Type B pancreatic cell (in vitro differentiated cells): ENCODE measurements around the gene RNF144B. TPM values are rescaled to one million over a fixed set of nuclear protein-coding genes. Genes with fewer than 3 reads are reported as not detected.

ENCODE experiments used
- DNase-seq: peaks from one replicate; pipeline ENCODE4 v3.0.0; 2021; ENCODE audit warnings: mixed read lengths; ENCODE audit not compliant: unreplicated experiment; ENCODE audit errors: extremely low spot score
- H3K27ac Mint-ChIP-seq: 2 replicates; pipeline ENCODE4 v1.8.0; 2021; ENCODE audit warnings: mild to moderate bottlenecking, mixed read lengths
- H3K27me3 Mint-ChIP-seq: 2 replicates; pipeline ENCODE4 v1.8.0; 2021; ENCODE audit warnings: mixed read lengths
- H3K36me3 Mint-ChIP-seq: 2 replicates; pipeline ENCODE4 v1.8.0; 2021; ENCODE audit warnings: mixed read lengths
- H3K4me1 Mint-ChIP-seq: one replicate; pipeline ENCODE4 v1.8.0; 2021; ENCODE audit warnings: mixed read lengths; ENCODE audit not compliant: unreplicated experiment
- H3K4me3 Mint-ChIP-seq: 2 replicates; pipeline ENCODE4 v1.8.0; 2021; ENCODE audit warnings: mild to moderate bottlenecking, mixed read lengths
- H3K9me3 Mint-ChIP-seq: 2 replicates; pipeline ENCODE4 v1.8.0; 2021; ENCODE audit warnings: mixed read lengths
- CTCF ChIP-seq: fragments of 200-600 bp; sonication (generic); conservative IDR thresholded peaks from 2 replicates; pipeline ENCODE4 v1.5.0; 2021; ENCODE audit warnings: antibody characterized with exemption, mild to moderate bottlenecking
- total RNA-seq: library from RNA; stranded (reverse); gene quantifications from 2 replicates; pipeline ENCODE4 v1.2.1, GENCODE V29; 2021; ENCODE audit warnings: low replicate concordance

Gene RNF144B
- total RNA-seq, 1 donor from 2014 or later: 10.8 TPM

- peaks cover 6% of the 10 kb centered on the region for H3K9me3 Mint-ChIP-seq
- H3K4me1 Mint-ChIP-seq: no peaks in the 10 kb centered on the region
- no peak for TF ChIP-seq CTCF
- H3K4me3 Mint-ChIP-seq: no peak overlapping the region
- no peak overlapping the region for H3K27ac Mint-ChIP-seq
- no peak for DNase-seq
- peaks cover 9% of the 10 kb centered on the region for H3K36me3 Mint-ChIP-seq
- no peaks in the 10 kb centered on the region for H3K27me3 Mint-ChIP-seq
Observed at GRCh38 chr6:18463429-18463828, 76.3 kb downstream of the RNF144B start.

GRCh38 chr6:18464176-18464575, 77.0 kb downstream of the RNF144B start:
- TF ChIP-seq CTCF: no peak
- H3K4me3 Mint-ChIP-seq: no peak overlapping the region
- H3K27me3 Mint-ChIP-seq: no peaks in the 10 kb centered on the region
- H3K9me3 Mint-ChIP-seq: peaks cover 6% of the 10 kb centered on the region
- no peaks in the 10 kb centered on the region for H3K4me1 Mint-ChIP-seq
- H3K36me3 Mint-ChIP-seq: peaks cover 9% of the 10 kb centered on the region
- DNase-seq: no peak
- H3K27ac Mint-ChIP-seq: no peak overlapping the region

GRCh38 chr6:18465410-18466154, 78.4 kb downstream of the RNF144B start:
- no peak for TF ChIP-seq CTCF
- H3K9me3 Mint-ChIP-seq: peaks cover 2% of the 10 kb centered on the region
- no peak overlapping the region for H3K4me3 Mint-ChIP-seq
- no peaks in the 10 kb centered on the region for H3K4me1 Mint-ChIP-seq
- H3K27me3 Mint-ChIP-seq: no peaks in the 10 kb centered on the region
- no peak overlapping the region for H3K27ac Mint-ChIP-seq
- DNase-seq: no peak
- H3K36me3 Mint-ChIP-seq: peaks cover 7% of the 10 kb centered on the region

- TF ChIP-seq CTCF: no peak
- H3K4me1 Mint-ChIP-seq: no peaks in the 10 kb centered on the region
- H3K27ac Mint-ChIP-seq: no peak overlapping the region
- H3K9me3 Mint-ChIP-seq: no peaks in the 10 kb centered on the region
- no peaks in the 10 kb centered on the region for H3K27me3 Mint-ChIP-seq
- peaks cover 3% of the 10 kb centered on the region for H3K36me3 Mint-ChIP-seq
- DNase-seq: no peak
- H3K4me3 Mint-ChIP-seq: no peak overlapping the region
Observed at GRCh38 chr6:18467741-18468502, 80.8 kb downstream of the RNF144B start.

GRCh38 chr6:18468503-18468843, 81.3 kb downstream of the RNF144B start:
- DNase-seq: no peak
- Mint-ChIP-seq H3K36me3 (peaks cover 2% of the 10 kb centered on the region), H3K4me1 (no peaks in the 10 kb centered on the region), H3K27ac (no peak overlapping the region), H3K9me3 (no peaks in the 10 kb centered on the region), H3K4me3 (no peak overlapping the region), H3K27me3 (no peaks in the 10 kb centered on the region)
- TF ChIP-seq CTCF: no peak
